ENCODE measurements around the gene TTLL11.

The TTLL11 gene

DNA sequence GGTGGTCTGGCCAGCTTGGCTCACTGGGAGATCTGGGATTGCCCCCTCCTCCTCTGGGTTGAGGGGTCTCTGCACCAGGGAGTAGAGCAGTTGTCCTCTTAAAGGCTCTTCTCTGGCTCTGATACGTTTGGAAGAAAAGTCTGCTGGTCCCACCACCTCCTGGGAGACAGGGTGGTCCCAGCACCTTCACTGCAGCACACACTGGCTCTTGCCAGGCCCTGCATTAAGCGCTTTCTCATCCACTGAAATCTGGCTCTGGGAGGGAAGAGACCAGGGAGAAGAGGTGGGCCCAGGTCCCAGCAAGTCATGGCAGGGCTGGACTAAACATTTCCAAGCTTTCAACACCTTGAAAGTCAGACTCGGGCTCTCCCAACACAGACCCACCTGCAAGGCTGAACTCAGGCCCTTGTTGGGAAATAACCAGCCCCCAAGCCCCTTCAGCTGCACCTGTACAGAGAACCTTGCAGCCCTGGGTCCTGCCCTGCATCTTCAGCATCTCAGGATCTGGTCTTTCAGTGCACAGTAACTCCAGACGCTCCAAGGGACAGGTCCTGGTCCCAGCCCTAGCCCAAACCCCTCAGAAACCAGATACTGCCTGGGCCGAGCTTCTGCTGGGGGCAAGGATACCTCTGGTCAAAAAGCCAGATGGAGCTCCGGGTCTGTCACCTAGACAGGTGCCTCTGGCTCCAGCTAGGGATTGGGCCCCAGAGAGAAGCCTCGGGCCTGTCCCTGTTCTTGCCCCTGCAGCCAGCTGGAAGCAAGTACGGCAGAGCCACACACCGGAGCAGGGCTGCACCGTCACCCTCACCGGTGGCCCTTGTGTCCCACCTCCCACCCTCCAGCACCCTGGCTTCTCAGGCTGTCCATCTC lies 307.2 kb downstream of the TTLL11 start:
- DNase-seq (ENCODE audit: low read depth): no peak

DNA sequence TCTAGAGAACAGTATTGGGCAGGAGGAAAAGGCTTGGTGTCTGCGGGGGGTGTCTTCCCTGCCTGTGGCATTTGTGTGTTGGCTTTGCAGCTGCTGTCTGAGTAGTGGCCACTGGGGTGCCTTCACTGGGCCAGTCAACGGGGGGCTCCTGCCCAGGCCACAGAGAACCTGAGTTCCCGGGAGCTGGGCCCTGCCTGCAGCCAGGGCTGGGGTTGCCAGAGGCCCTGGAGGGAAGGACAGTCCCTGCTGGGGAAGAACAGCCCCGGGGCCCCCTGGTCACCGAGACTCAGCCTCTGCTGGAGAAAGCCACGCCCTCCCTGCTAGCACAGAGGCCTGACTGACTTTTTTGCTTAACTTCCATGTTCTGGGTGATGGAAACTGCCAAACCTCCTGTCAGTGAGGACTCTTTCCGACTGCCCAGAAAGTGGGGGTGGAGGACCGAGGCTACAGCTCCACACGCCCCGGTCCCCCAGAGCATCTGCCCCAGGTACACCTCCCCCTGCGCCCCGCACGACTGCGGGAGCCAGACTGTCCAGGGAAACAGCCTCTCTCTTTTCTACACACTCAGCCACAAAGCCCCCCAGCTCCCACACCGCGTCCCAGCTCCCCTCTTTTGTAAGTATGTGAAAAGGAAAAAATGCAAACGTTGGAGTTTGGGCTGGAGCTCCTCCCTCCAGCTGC lies 308.2 kb downstream of the TTLL11 start:
- DNase-seq (ENCODE audit: low read depth): no peak

- no peak for DNase-seq (ENCODE audit: low read depth)
Measured at GRCh38 chr9:121783521-121784507, 309.3 kb downstream of the TTLL11 start.

DNA sequence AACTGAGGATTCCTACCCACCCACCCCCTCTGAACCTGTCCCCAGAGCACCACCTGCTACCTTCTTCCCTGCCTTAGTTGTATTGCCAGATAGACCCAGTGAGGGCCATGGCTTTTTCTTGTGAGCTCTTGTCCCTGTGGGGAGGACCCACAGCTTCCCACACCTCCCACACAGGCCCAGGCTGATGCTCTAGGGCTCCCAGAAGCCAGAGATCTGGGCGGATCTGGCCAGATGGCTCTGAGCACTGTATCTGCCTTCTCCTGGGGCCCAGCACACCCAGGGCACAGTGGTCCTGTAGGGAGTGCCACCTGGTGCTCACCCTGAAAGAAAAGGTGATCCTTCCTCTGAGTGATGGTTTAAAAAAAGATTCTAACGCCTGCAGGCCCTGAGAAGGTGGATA lies 310.0 kb downstream of the TTLL11 start:
- DNase-seq (ENCODE audit: low read depth): no peak

- no peak for DNase-seq (ENCODE audit: low read depth)
Measured at GRCh38 chr9:121782514-121783110, 310.5 kb downstream of the TTLL11 start.

- DNase-seq (ENCODE audit: low read depth): no peak
Measured at GRCh38 chr9:121781701-121782464, 311.2 kb downstream of the TTLL11 start.

GRCh38 chr9:121781145-121781548 lies 312.0 kb downstream of the TTLL11 start:
- no peak for DNase-seq (ENCODE audit: low read depth)

GRCh38 chr9:121780177-121781040 lies 312.7 kb downstream of the TTLL11 start:
- no peak for DNase-seq (ENCODE audit: low read depth)

GRCh38 chr9:121779381-121780117 lies 313.6 kb downstream of the TTLL11 start:
- no peak for DNase-seq (ENCODE audit: low read depth)

- no peak for DNase-seq (ENCODE audit: low read depth)
Measured at GRCh38 chr9:121778252-121779225, 314.6 kb downstream of the TTLL11 start.

- DNase-seq (ENCODE audit: low read depth): no peak
Measured at GRCh38 chr9:121776739-121777637, 316.1 kb downstream of the TTLL11 start.

DNA sequence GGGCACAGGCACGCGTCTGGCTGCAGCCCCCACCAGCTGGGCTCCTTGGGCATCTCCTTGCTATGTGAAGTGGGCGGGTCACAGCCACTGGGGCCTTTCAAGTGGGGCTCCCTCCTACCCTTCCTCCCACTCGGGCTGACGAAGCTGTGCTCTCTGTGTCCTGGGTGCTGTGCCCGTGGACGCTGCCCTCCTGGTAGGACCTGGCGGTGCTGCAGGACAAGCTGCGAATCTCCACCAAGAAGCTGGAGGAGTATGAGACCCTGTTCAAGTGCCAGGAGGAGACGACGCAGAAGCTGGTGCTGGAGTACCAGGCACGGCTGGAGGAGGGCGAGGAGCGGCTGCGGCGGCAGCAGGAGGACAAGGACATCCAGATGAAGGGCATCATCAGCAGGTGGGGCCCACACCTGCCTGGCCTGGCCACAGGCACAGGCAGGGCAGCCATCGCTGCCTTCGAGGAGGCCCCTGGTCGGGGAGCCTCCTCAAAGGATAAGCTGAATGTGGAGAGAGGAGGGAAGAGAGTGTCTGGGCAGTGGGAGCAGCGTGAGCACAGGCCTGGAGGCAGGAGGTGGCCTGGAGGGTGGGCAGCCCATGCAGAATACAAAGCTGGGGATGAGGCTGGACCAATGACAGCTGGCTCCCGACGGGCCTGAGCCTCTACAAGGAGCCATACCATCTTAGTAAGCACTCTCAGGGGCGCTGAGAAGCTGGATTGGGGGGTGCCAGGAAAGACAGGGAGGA lies 316.9 kb downstream of the TTLL11 start:
- no peak for DNase-seq (ENCODE audit: low read depth)

DNA sequence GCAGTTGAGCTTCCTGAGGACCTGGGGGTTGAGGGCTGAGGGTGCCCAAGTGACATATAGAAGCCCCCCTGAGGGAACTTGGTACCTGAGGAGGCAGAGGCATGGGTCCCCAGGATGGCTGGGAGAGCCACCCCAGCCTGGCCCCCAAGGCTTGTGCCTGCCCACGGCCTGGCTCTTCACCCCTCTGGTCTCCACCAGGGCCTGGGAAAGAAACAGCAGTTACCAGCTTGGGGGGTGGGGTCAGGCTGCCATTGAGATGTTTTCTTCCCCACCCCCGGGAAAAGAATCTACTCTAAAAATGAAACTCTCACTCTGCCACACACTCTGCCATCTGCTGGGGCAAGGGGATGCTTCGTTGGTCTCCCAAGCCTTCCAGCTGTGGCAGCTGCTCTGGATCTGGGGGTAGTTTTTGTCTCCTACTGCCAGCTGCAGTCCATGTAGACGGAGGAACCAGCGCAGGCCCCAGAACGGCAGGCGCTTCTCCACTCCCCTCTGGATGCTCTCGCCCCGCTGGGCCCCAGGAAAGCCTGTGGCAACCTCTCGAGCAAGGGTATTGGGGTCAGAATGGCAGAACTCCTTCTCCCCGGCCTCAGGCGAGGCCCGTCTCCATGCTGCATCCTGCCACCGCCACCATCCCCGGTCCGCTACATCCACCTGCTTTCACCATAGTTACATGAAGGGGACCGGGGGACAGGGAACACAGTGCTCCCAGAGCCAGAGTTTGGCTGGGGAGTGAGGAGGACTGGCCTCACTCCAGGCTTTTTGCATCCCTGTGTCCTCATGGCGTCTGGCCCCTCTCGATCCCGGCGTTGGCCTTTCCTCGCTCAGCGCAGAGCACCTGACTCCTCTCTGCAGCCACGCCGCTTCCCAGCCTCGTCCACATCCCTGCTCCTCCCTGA lies 318.1 kb downstream of the TTLL11 start:
- DNase-seq (ENCODE audit: low read depth): no peak

DNA sequence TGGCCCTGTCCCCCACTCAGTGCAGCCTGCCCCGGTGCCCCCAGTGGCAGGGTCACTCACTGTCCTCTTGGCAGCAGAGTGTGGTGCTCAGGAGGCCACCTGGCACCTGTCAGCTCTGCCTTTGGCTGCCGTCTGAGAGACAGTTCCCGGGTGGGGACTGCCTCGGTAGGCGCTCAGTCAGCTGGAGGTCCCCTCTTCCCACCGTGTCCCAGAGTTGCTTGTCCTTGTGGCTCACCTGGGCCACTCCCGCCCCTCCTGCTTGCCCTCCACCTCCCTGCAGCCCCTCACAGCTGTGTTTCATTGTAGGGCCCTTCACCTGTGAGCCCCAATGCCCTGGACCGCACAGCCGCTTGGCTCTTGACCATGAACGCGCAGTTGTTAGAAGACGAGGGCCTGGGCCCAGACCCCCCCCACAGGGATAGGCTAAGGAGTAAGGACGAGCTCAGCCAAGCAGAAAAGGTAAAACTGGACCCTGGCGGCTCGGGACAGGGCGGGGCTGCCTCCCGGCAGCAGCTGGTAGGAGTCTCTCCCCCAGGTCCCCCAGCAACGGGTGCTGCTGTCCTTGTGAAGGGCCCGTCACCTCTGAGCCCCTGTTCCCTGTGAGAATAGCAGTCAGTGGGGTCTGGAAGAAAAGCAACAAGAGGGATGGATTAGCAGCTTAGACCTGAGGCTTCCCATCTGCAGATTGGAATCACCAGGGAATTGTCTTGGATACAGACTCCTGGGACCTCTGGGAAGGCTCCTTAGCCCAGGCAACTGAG lies 319.0 kb downstream of the TTLL11 start:
- no peak for DNase-seq (ENCODE audit: low read depth)
